Esophagus (tissue), 2 donors: ENCODE measurements around the gene GNAL. TPM values are rescaled to one million over a fixed set of nuclear protein-coding genes. Genes with fewer than 3 reads are reported as not detected.

ENCODE experiments used
- H3K27ac ChIP-seq, 2 donors: one replicate each; pipeline ENCODE4 v1.5.1; 2013; ENCODE audit warnings: low read depth in 2 of 2, mild to moderate bottlenecking in 2 of 2, inconsistent platforms in 1 of 2, low read length in 1 of 2, moderate library complexity in 1 of 2
- H3K27me3 ChIP-seq, 2 donors: one replicate each; pipeline ENCODE4 v1.6.1; 2013; ENCODE audit warnings: low read length in 2 of 2, control low read depth in 1 of 2, mild to moderate bottlenecking in 1 of 2; ENCODE audit not compliant: insufficient read depth in 2 of 2, control insufficient read depth in 1 of 2
- H3K36me3 ChIP-seq, 2 donors: one replicate each; pipeline ENCODE4 v1.6.1; 2013; ENCODE audit warnings: low read length in 1 of 2; ENCODE audit not compliant: control insufficient read depth in 2 of 2, insufficient read depth in 2 of 2
- H3K4me1 ChIP-seq, 2 donors: one replicate each; pipeline ENCODE4 v1.6.1; 2013; ENCODE audit warnings: low read length in 1 of 2; ENCODE audit not compliant: control insufficient read depth in 2 of 2, insufficient read depth in 2 of 2
- H3K4me3 ChIP-seq, 2 donors: one replicate each; pipeline ENCODE4 v1.5.1; 2013; ENCODE audit warnings: low read length in 2 of 2, mild to moderate bottlenecking in 2 of 2, low read depth in 1 of 2, moderate library complexity in 1 of 2
- H3K9me3 ChIP-seq, 2 donors: one replicate each; pipeline ENCODE4 v1.6.1; 2013; ENCODE audit warnings: mild to moderate bottlenecking in 2 of 2, low read depth in 1 of 2, low read length in 1 of 2, moderate library complexity in 1 of 2; ENCODE audit not compliant: control insufficient read depth in 2 of 2, insufficient read depth in 1 of 2
- WGBS, 2 donors: extraction: QIAGEN DNeasy Blood & Tissue Kit; methylation state at CpG; one replicate each; pipeline ENCODE4 v1.1.7; 2013; 5-methylcytosine and 5-hydroxymethylcytosine counted together
- polyA plus RNA-seq, 2 donors: library from polyadenylated mRNA; stranded (reverse); fragments of 200-250 nt; gene quantifications; one replicate each; pipeline ENCODE4 v1.2.3, GENCODE V29; 2013
- donor health status: healthy with polysubstance abuse.
- donor health status: Bipolar disorder and iron deficiency.

Gene GNAL
- polyA plus RNA-seq, 2 donors = 1.6 to 2.1 TPM

- H3K9me3 ChIP-seq = no peaks in the 10 kb centered on the region
- no peaks in the 10 kb centered on the region for H3K4me1 ChIP-seq
- H3K27ac ChIP-seq = no peak overlapping the region
- H3K36me3 ChIP-seq = no peaks in the 10 kb centered on the region
- no peak overlapping the region for H3K4me3 ChIP-seq
- H3K27me3 ChIP-seq = no peaks in the 10 kb centered on the region
- 65 to 68% methylated on average over 11 of the region's 11 CpGs for WGBS, 2 donors
Measured at GRCh38 chr18:11808001-11808855, 119.2 kb downstream of the GNAL start.

DNA sequence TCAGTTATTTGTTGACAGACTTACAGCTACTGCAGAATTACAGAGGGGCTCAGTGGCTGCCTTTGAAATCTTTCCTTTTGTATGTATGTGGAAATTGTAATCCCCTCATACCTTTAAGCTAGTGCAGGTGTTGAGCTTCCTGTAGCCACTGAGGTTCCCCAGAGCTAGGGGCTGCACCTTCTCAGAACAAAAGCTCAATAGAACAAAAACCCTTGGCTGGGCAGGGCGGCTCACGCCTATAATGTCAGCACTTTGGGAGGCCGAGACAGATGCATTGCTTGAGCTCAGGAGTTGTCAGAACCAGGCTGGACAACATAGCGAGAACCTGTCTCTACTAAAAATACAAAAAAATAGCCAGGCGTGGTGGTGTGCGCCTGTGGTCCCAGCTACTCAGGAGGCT lies 120.8 kb downstream of the GNAL start:
- Histone ChIP-seq H3K36me3 (no peaks in the 10 kb centered on the region), H3K27ac (no peak overlapping the region), H3K27me3 (no peaks in the 10 kb centered on the region), H3K4me3 (no peak overlapping the region), H3K4me1 (no peaks in the 10 kb centered on the region), H3K9me3 (no peaks in the 10 kb centered on the region)
- WGBS, 2 donors = 91 to 92% methylated on average over 6 of the region's 6 CpGs

DNA sequence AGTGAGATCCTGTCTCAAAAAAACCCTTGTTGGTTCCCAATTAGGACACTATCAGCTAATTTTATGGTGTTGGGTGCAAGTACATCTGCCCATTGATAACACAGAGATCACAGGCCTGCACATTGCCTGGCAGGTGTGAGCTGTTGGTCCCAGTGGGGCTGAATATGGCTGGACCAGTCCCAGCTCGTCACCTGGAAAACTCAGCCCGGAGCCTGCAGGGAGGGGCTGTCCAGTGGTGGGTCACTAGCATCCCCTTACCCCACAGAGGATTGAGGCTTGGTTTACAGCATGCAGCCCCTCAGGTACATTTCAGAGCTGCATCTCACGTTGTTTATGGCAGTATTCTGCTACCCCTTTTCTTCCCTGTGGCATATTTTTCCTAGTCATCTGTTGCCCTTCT lies 121.3 kb downstream of the GNAL start:
- 81 to 92% methylated on average over 3 of the region's 3 CpGs for WGBS, 2 donors
- H3K9me3 ChIP-seq = no peaks in the 10 kb centered on the region
- H3K27me3 ChIP-seq = no peaks in the 10 kb centered on the region
- no peaks in the 10 kb centered on the region for H3K4me1 ChIP-seq
- H3K4me3 ChIP-seq = no peak overlapping the region
- no peak overlapping the region for H3K27ac ChIP-seq
- no peaks in the 10 kb centered on the region for H3K36me3 ChIP-seq

DNA sequence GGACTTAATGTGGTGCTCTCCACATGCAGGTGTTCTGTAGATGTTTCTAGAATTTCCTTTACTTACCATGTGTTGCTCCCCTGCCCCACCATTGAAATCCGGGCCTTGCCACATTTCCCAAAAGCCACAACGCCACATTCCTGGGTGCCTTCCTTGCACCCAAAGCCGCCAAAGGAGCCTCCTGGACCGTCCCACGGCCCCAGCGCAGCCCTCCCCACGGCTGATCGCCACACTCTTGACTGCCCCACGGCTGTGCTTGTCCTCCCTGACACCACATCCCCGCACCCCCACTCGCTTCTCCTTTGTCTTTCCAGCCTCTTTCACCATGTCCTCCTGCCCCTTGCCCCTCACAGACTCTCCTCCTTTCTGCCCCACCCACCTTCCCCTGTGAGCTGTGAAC lies 121.9 kb downstream of the GNAL start:
- Histone ChIP-seq H3K27me3 (no peaks in the 10 kb centered on the region), H3K9me3 (no peaks in the 10 kb centered on the region), H3K27ac (no peak overlapping the region), H3K4me1 (no peaks in the 10 kb centered on the region), H3K4me3 (no peak overlapping the region), H3K36me3 (no peaks in the 10 kb centered on the region)
- 90 to 91% methylated on average over 11 of the region's 11 CpGs for WGBS, 2 donors

DNA sequence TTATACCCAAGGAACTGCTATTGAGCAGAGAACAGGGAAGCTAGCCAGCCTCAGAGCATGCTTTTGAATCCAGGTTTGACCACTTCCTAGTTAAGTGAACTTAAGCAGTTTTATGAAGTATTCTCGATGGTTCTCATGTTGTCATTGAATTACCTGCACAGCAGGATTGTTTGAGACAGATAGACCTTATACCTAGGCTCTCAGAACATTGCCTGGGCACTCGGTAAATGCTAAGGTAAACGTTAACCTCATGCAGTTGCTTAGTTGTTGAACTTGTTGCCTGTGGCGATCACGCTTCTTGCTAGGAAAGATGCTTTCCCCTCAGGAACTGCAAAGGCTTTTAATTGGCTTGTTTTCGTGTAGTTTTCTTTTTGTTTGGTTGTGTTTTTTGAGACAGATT lies 128.2 kb downstream of the GNAL start:
- Histone ChIP-seq H3K4me1 (no peaks in the 10 kb centered on the region), H3K4me3 (no peak overlapping the region), H3K27ac (no peak overlapping the region), H3K9me3 (no peaks in the 10 kb centered on the region), H3K27me3 (no peaks in the 10 kb centered on the region), H3K36me3 (no peaks in the 10 kb centered on the region)
- 69 to 79% methylated on average over 6 of the region's 6 CpGs for WGBS, 2 donors

DNA sequence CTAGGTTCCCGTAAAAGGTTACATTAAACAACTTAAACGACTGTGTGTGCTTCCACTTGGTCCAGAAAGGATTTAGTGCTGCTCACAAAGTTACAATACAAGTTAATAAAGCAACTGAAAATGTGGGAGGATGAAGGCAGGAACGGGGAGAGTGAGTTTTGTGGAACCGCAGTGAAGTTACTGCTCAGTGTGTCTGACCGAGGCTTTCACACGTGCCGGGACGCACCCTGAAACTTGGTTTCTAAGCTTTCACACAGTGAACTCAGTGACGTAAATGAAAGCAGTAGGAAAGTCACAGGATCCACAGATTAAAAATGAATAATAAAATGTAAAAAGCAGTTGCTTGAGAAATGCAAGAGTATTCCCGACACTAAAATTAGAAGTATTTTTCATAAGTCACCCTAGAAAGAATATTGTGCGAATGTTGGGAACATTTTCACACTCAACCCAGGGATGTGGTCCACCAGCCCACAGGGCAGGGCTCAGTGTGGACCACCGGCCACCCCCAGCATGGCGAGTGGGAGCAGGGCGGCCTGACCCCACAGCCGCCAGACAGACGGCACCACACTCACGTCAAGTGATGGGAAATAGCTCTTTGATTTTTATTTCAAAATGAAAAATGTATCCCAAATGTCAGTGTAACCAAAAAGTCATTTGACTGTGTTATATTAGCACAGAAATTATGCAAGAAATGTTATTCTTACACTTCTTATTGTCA lies 129.6 kb downstream of the GNAL start:
- no peaks in the 10 kb centered on the region for H3K27me3 ChIP-seq
- 77 to 84% methylated on average over 17 of the region's 17 CpGs for WGBS, 2 donors

GRCh38 chr18:11819938-11820337 lies 130.9 kb downstream of the GNAL start:
- no peak overlapping the region for H3K4me3 ChIP-seq
- no peaks in the 10 kb centered on the region for H3K9me3 ChIP-seq
- no peaks in the 10 kb centered on the region for H3K27me3 ChIP-seq
- WGBS, 2 donors = 87 to 88% methylated on average over 2 of the region's 2 CpGs
- no peak overlapping the region for H3K27ac ChIP-seq
- no peaks in the 10 kb centered on the region for H3K4me1 ChIP-seq
- no peaks in the 10 kb centered on the region for H3K36me3 ChIP-seq

More for the DNA sequence above, 129.6 kb downstream of the GNAL start:
- Histone ChIP-seq H3K36me3 (no peaks in the 10 kb centered on the region), H3K27ac (no peak overlapping the region), H3K9me3 (no peaks in the 10 kb centered on the region), H3K4me1 (no peaks in the 10 kb centered on the region), H3K4me3 (no peak overlapping the region)

DNA sequence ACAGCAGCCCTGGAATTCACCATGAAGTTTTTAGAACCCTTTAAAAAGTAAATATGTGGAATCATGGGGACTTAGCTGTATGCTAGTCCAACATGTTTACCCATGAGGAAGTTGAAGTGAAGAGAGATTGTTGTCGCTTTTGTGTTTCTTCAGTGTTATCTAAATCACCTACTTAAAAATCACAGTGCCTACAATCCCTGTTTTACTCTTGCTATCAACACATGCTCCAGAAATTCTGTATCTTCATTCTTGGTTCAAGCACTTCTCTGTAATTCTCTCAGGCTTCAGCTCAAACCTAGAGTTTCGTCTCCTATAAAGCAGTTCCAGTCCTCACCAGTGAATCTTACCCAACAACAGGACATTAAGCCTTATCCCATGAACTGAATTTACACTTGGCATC lies 131.6 kb downstream of the GNAL start:
- no peak overlapping the region for H3K27ac ChIP-seq
- no peaks in the 10 kb centered on the region for H3K36me3 ChIP-seq
- 56 to 73% methylated on average over 2 of the region's 2 CpGs for WGBS, 2 donors
- H3K4me3 ChIP-seq = no peak overlapping the region
- H3K9me3 ChIP-seq = no peaks in the 10 kb centered on the region
- H3K27me3 ChIP-seq = no peaks in the 10 kb centered on the region
- H3K4me1 ChIP-seq = no peaks in the 10 kb centered on the region

DNA sequence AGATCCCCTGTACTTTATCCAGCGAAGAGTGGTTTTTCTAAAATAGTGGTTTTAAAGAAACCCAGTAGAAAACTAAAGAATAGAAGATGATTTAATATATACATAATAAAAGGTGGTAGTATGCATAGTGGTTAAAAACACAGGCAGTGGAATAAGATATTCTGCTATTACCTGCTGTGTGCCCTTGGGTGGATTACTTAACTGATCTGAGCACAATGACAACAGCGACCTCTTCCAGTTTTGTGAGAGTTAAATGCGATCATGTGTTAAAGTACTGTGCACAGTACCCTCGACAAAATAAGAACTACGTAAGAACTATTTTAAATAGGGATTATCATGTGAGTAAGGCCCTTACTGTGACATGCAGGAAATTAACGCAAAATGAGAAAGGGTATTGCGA lies 132.1 kb downstream of the GNAL start:
- Histone ChIP-seq H3K27me3 (no peaks in the 10 kb centered on the region), H3K4me1 (no peaks in the 10 kb centered on the region), H3K4me3 (no peak overlapping the region), H3K36me3 (no peaks in the 10 kb centered on the region), H3K9me3 (no peaks in the 10 kb centered on the region), H3K27ac (no peak overlapping the region)
- WGBS, 2 donors = 91 to 93% methylated on average over 7 of the region's 7 CpGs
